ENCODE measurements around the gene IQSEC2.

The IQSEC2 gene

GRCh38 chrX:53253293-53254020, 27.9 kb downstream of the IQSEC2 start:
- H3K4me3 ChIP-seq (ENCODE audit: low read depth, low read length), result no peak overlapping the region
- no peak for DNase-seq (ENCODE audit: low read depth)

- DNase-seq (ENCODE audit: low read depth), result no peak
- H3K4me3 ChIP-seq (ENCODE audit: low read depth, low read length), result no peak overlapping the region
Measured at GRCh38 chrX:53251307-53251706, 30.1 kb downstream of the IQSEC2 start.

- no peak overlapping the region for H3K4me3 ChIP-seq (ENCODE audit: low read depth, low read length)
- DNase-seq (ENCODE audit: low read depth), result no peak
Measured at GRCh38 chrX:53250556-53250955, 30.8 kb downstream of the IQSEC2 start.

- DNase-seq (ENCODE audit: low read depth), result no peak
- no peak overlapping the region for H3K4me3 ChIP-seq (ENCODE audit: low read depth, low read length)
Measured at GRCh38 chrX:53249408-53250042, 31.9 kb downstream of the IQSEC2 start.

GRCh38 chrX:53247928-53248327, 33.5 kb downstream of the IQSEC2 start:
- DNase-seq (ENCODE audit: low read depth), result no peak
- no peak overlapping the region for H3K4me3 ChIP-seq (ENCODE audit: low read depth, low read length)

- no peak overlapping the region for H3K4me3 ChIP-seq (ENCODE audit: low read depth, low read length)
- no peak for DNase-seq (ENCODE audit: low read depth)
Measured at GRCh38 chrX:53246231-53246630, 35.2 kb downstream of the IQSEC2 start.

GRCh38 chrX:53244610-53245009, 36.8 kb downstream of the IQSEC2 start:
- no peak overlapping the region for H3K4me3 ChIP-seq (ENCODE audit: low read depth, low read length)

GRCh38 chrX:53242310-53242709, 39.1 kb downstream of the IQSEC2 start:
- DNase-seq (ENCODE audit: low read depth), result no peak
- no peak overlapping the region for H3K4me3 ChIP-seq (ENCODE audit: low read depth, low read length)

More at GRCh38 chrX:53244610-53245009, 36.8 kb downstream of the IQSEC2 start:
- DNase-seq (ENCODE audit: low read depth), result no peak

- no peak overlapping the region for H3K4me3 ChIP-seq (ENCODE audit: low read depth, low read length)
- DNase-seq (ENCODE audit: low read depth), result no peak
Measured at GRCh38 chrX:53241558-53241957, 39.8 kb downstream of the IQSEC2 start.

GRCh38 chrX:53239474-53239873, 41.9 kb downstream of the IQSEC2 start:
- H3K4me3 ChIP-seq (ENCODE audit: low read depth, low read length), result no peak overlapping the region
- DNase-seq (ENCODE audit: low read depth), result no peak

- DNase-seq (ENCODE audit: low read depth), result no peak
- no peak overlapping the region for H3K4me3 ChIP-seq (ENCODE audit: low read depth, low read length)
Measured at GRCh38 chrX:53237056-53237455, 44.3 kb downstream of the IQSEC2 start.

- H3K4me3 ChIP-seq (ENCODE audit: low read depth, low read length), result no peak overlapping the region
- DNase-seq (ENCODE audit: low read depth), result no peak
Measured at GRCh38 chrX:53236025-53236679, 45.2 kb downstream of the IQSEC2 start.

- H3K4me3 ChIP-seq (ENCODE audit: low read depth, low read length), result no peak overlapping the region
- no peak for DNase-seq (ENCODE audit: low read depth)
Measured at GRCh38 chrX:53235566-53235965, 45.8 kb downstream of the IQSEC2 start.

- no peak overlapping the region for H3K4me3 ChIP-seq (ENCODE audit: low read depth, low read length)
- DNase-seq (ENCODE audit: low read depth), result no peak
Measured at GRCh38 chrX:53234484-53234883, 46.9 kb downstream of the IQSEC2 start.

GRCh38 chrX:53233536-53233935, 47.8 kb downstream of the IQSEC2 start:
- no peak overlapping the region for H3K4me3 ChIP-seq (ENCODE audit: low read depth, low read length)
- DNase-seq (ENCODE audit: low read depth), result no peak

GRCh38 chrX:53230116-53230515, 51.3 kb downstream of the IQSEC2 start:
- no peak overlapping the region for H3K4me3 ChIP-seq (ENCODE audit: low read depth, low read length)
- no peak for DNase-seq (ENCODE audit: low read depth)

- no peak for DNase-seq (ENCODE audit: low read depth)
- H3K4me3 ChIP-seq (ENCODE audit: low read depth, low read length), result no peak overlapping the region
Measured at GRCh38 chrX:53227224-53227765, 54.1 kb downstream of the IQSEC2 start.

GRCh38 chrX:53224860-53225797, 56.3 kb downstream of the IQSEC2 start, which contains the start of gene KDM5C:
Gene KDM5C, minus strand, starts transcription at chrX:53225207. Its CDS starts 318 bp downstream, at chrX:53224889.
- DNase-seq (ENCODE audit: low read depth), result peak; percentile 64
- peak within 1 kb of the TSS; percentile 80 for H3K4me3 ChIP-seq (ENCODE audit: low read depth, low read length)
